HCT116 (cell line): ENCODE measurements around the gene SAMD15.

Experiments
- CTCF ChIP-seq, 3 experiments: fragments of 200-600 bp in 1 of 3; sonication (generic) in 1 of 3; IDR thresholded peaks in 2 of 3; conservative IDR thresholded peaks in 1 of 3; 2 replicates each; pipeline ENCODE4 v1.5.1; 2012 to 2017; ENCODE audit warnings: low read depth in 2 of 3, low read length in 2 of 3, antibody characterized with exemption in 1 of 3, borderline replicate concordance in 1 of 3, control low read depth in 1 of 3, mild to moderate bottlenecking in 1 of 3, mixed read lengths in 1 of 3, mixed run types in 1 of 3, moderate library complexity in 1 of 3; ENCODE audit not compliant: insufficient read depth in 1 of 3
- EZH2 ChIP-seq: fragments of 200-600 bp; sonication (generic); IDR thresholded peaks from 2 replicates; pipeline ENCODE4 v1.6.1; 2017; ENCODE audit warnings: antibody characterized with exemption, mixed run types
- EZH2phosphoT487 ChIP-seq: fragments of 200-600 bp; IDR thresholded peaks from 2 replicates; pipeline ENCODE4 v1.6.1; 2018; ENCODE audit warnings: antibody characterized with exemption, borderline replicate concordance
- POLR2A ChIP-seq: IDR thresholded peaks from 2 replicates; pipeline ENCODE4 v1.7.0; 2011; ENCODE audit warnings: borderline replicate concordance; ENCODE audit not compliant: insufficient read depth, insufficient read length; ENCODE audit errors: extremely low read depth
- REST ChIP-seq: IDR thresholded peaks from 2 replicates; pipeline ENCODE4 v1.6.1; 2012; ENCODE audit warnings: low read depth
- SP1 ChIP-seq: IDR thresholded peaks from 2 replicates; pipeline ENCODE4 v1.6.1; 2012; ENCODE audit warnings: low read depth
- TCF7L2 ChIP-seq: IDR thresholded peaks from 2 replicates; pipeline ENCODE4 v1.7.0; 2011; ENCODE audit warnings: borderline replicate concordance, inconsistent platforms; ENCODE audit not compliant: insufficient read depth, insufficient read length; ENCODE audit errors: extremely low read depth
- TF ChIP-seq, protein P1 (sequence below): IDR thresholded peaks from 2 replicates; pipeline ENCODE4 v1.6.1; 2011; ENCODE audit warnings: mild to moderate bottlenecking, low read length, moderate library complexity; ENCODE audit not compliant: insufficient replicate concordance; ENCODE audit errors: extremely low read depth

GRCh38 chr14:77340389-77340788 lies 36.8 kb upstream of the SAMD15 start:
- TF ChIP-seq POLR2A (no peak), CTCF (IDR thresholded peaks at IDR 0.05 in 2 of 3, conservative IDR thresholded peaks at IDR 0.05 in 1 of 3; ENCODE audit: borderline replicate concordance in 1 of 3, insufficient read depth in 1 of 3, low read depth in 2 of 3, low read length in 2 of 3) (no peak), SP1 (no peak), TCF7L2 (no peak), EZH2phosphoT487 (no peak), EZH2 (no peak), REST (no peak)
- TF ChIP-seq, protein P1, sequence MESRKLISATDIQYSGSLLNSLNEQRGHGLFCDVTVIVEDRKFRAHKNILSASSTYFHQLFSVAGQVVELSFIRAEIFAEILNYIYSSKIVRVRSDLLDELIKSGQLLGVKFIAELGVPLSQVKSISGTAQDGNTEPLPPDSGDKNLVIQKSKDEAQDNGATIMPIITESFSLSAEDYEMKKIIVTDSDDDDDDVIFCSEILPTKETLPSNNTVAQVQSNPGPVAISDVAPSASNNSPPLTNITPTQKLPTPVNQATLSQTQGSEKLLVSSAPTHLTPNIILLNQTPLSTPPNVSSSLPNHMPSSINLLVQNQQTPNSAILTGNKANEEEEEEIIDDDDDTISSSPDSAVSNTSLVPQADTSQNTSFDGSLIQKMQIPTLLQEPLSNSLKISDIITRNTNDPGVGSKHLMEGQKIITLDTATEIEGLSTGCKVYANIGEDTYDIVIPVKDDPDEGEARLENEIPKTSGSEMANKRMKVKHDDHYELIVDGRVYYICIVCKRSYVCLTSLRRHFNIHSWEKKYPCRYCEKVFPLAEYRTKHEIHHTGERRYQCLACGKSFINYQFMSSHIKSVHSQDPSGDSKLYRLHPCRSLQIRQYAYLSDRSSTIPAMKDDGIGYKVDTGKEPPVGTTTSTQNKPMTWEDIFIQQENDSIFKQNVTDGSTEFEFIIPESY = no peak
